HEK293 (cell line): ENCODE data around the gene PTPRN2.

Experiments
- CTCF ChIP-seq: fragments of 450-650 bp; formaldehyde crosslinking; IDR thresholded peaks from 2 replicates; pipeline ENCODE4 v1.5.1; 2016; ENCODE audit warnings: missing biosample characterization, missing genetic modification characterization
- PATZ1 ChIP-seq: fragments of 450-650 bp; formaldehyde crosslinking; IDR thresholded peaks from 2 replicates; pipeline ENCODE4 v1.5.1; 2016; ENCODE audit warnings: missing biosample characterization, missing genetic modification characterization
- ZBTB21 ChIP-seq: fragments of 450-650 bp; formaldehyde crosslinking; IDR thresholded peaks from 2 replicates; pipeline ENCODE4 v1.5.1; 2017; ENCODE audit warnings: missing biosample characterization, missing genetic modification characterization
- ZNF518A ChIP-seq: fragments of 450-650 bp; formaldehyde crosslinking; conservative IDR thresholded peaks from 2 replicates; pipeline ENCODE4 v1.5.1; 2016; ENCODE audit warnings: low read depth, missing biosample characterization, missing genetic modification characterization
- ZNF777 ChIP-seq: fragments of 450-650 bp; formaldehyde crosslinking; IDR thresholded peaks from 2 replicates; pipeline ENCODE4 v1.5.1; 2017; ENCODE audit warnings: missing biosample characterization, missing genetic modification characterization, borderline replicate concordance
- ZSCAN18 ChIP-seq: fragments of 450-650 bp; formaldehyde crosslinking; IDR thresholded peaks from 2 replicates; pipeline ENCODE4 v1.5.1; 2016; ENCODE audit warnings: missing biosample characterization, missing genetic modification characterization
- ZSCAN5A ChIP-seq: fragments of 450-650 bp; formaldehyde crosslinking; IDR thresholded peaks from 2 replicates; pipeline ENCODE4 v1.5.1; 2016; ENCODE audit warnings: missing biosample characterization, missing genetic modification characterization

GRCh38 chr7:158548726-158549125, 38.9 kb downstream of the PTPRN2 start:
- no peak for TF ChIP-seq ZBTB21 (tag by site-specific recombination)
- no peak for TF ChIP-seq CTCF (tag by site-specific recombination)
- no peak for TF ChIP-seq ZSCAN18 (tag by site-specific recombination)
- no peak for TF ChIP-seq ZSCAN5A (tag by site-specific recombination)
- no peak for TF ChIP-seq ZNF777 (tag by site-specific recombination)
- no peak for TF ChIP-seq ZNF518A (tag by site-specific recombination)
- no peak for TF ChIP-seq PATZ1 (tag by site-specific recombination)
